Suprapubic skin (tissue), 4 donors: ENCODE data around the gene HOXD9. TPM values are rescaled to one million over a fixed set of nuclear protein-coding genes. Genes with fewer than 3 reads are reported as not detected.

Source experiments
- DNase-seq, 2 donors: peaks; one replicate each; pipeline ENCODE4 v3.0.0-alpha.2; 2019; ENCODE audit warnings: low spot score in 2 of 2
- H3K27ac ChIP-seq: fragments of 200-600 bp; sonication (generic); one replicate; pipeline ENCODE4 v1.5.1; 2019
- H3K27me3 ChIP-seq: fragments of 200-600 bp; sonication (generic); one replicate; pipeline ENCODE4 v1.5.1; 2019
- H3K36me3 ChIP-seq: fragments of 200-600 bp; sonication (generic); one replicate; pipeline ENCODE4 v1.5.1; 2019
- H3K4me1 ChIP-seq: fragments of 200-600 bp; sonication (generic); one replicate; pipeline ENCODE4 v1.5.1; 2019
- H3K4me3 ChIP-seq: fragments of 200-600 bp; sonication (generic); one replicate; pipeline ENCODE4 v1.5.1; 2019; ENCODE audit warnings: mild to moderate bottlenecking
- H3K9me3 ChIP-seq: fragments of 200-600 bp; sonication (generic); one replicate; pipeline ENCODE4 v1.5.1; 2019
- EP300 ChIP-seq: sonication (generic); formaldehyde crosslinking; IDR thresholded peaks from one replicate; pipeline ENCODE4 v1.6.1; 2017; ENCODE audit warnings: antibody characterized with exemption
- POLR2A ChIP-seq, 2 donors: fragments of 450-650 bp; IDR thresholded peaks; one replicate each; pipeline ENCODE4 v1.6.1; 2017; ENCODE audit warnings: antibody characterized with exemption in 2 of 2, mild to moderate bottlenecking in 2 of 2, moderate library complexity in 2 of 2
- POLR2AphosphoS5 ChIP-seq, 3 donors: sonication (generic); formaldehyde crosslinking; IDR thresholded peaks; one replicate each; pipeline ENCODE4 v1.6.1; 2017; ENCODE audit warnings: antibody characterized with exemption in 3 of 3
- WGBS: methylation state at CpG from one replicate; pipeline ENCODE4 v1.1.5; 2018; 5-methylcytosine and 5-hydroxymethylcytosine counted together
- total RNA-seq, 4 donors: library from RNA; depleted of rRNA; stranded (reverse); fragments of >200 nt; gene quantifications; one replicate each; pipeline ENCODE4 v1.1.0, GENCODE V29; 2016
- TF ChIP-seq, protein P1 (sequence below), 2 donors: fragments of 200-600 bp in 1 of 2; fragments of 450-650 bp in 1 of 2; sonication (generic) in 1 of 2; IDR thresholded peaks; one replicate each; pipeline ENCODE4 v1.5.1; 2016 to 2019; ENCODE audit warnings: antibody characterized with exemption in 2 of 2, mild to moderate bottlenecking in 1 of 2, moderate library complexity in 1 of 2

The HOXD9 gene
- total RNA-seq, 4 donors from 2014 or later = 0.26 to 3.1 (median 2.6) TPM; not detected in 1

- DNase-seq = no peak
- 60% methylated on average over 8 of the region's 8 CpGs for WGBS
- H3K27ac ChIP-seq = peak overlapping the region; percentile 78
- TF ChIP-seq, protein P1, sequence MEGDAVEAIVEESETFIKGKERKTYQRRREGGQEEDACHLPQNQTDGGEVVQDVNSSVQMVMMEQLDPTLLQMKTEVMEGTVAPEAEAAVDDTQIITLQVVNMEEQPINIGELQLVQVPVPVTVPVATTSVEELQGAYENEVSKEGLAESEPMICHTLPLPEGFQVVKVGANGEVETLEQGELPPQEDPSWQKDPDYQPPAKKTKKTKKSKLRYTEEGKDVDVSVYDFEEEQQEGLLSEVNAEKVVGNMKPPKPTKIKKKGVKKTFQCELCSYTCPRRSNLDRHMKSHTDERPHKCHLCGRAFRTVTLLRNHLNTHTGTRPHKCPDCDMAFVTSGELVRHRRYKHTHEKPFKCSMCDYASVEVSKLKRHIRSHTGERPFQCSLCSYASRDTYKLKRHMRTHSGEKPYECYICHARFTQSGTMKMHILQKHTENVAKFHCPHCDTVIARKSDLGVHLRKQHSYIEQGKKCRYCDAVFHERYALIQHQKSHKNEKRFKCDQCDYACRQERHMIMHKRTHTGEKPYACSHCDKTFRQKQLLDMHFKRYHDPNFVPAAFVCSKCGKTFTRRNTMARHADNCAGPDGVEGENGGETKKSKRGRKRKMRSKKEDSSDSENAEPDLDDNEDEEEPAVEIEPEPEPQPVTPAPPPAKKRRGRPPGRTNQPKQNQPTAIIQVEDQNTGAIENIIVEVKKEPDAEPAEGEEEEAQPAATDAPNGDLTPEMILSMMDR (IDR thresholded peaks at IDR 0.05) = no peak
- TF ChIP-seq POLR2A (IDR thresholded peaks at IDR 0.05) (no peak), EP300 (no peak), POLR2AphosphoS5 (IDR thresholded peaks at IDR 0.05) (no peak)
- peaks cover 53% of the 10 kb centered on the region for H3K4me1 ChIP-seq
- H3K36me3 ChIP-seq = no peaks in the 10 kb centered on the region
- H3K4me3 ChIP-seq = peak overlapping the region; percentile 61
- H3K9me3 ChIP-seq = no peaks in the 10 kb centered on the region
- peaks cover 89% of the 10 kb centered on the region for H3K27me3 ChIP-seq
Observed at GRCh38 chr2:176137906-176138305, 15.4 kb downstream of the HOXD9 start.

DNA sequence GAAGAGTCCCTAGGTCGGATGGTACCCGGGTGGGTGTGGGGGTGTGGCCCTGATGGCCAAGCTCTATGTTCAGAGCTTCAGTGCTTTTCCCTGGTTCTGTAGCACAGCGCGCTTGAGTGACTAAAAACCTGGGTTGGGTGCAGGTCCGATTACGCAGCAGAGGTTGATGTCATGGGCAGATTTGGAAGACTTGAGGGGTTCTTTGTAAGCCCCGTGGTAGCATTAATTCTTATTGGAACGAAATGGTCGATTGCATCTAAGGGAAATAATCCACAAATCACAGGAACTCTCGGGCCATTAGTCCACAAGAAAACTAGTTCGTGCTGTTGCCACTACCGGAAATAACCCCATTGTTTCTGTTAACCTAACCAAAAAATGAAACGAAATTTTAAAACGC, 16.0 kb downstream of the HOXD9 start:
- H3K9me3 ChIP-seq = no peaks in the 10 kb centered on the region
- peaks cover 50% of the 10 kb centered on the region for H3K4me1 ChIP-seq
- 36% methylated on average over 14 of the region's 14 CpGs for WGBS
- H3K36me3 ChIP-seq = no peaks in the 10 kb centered on the region
- H3K4me3 ChIP-seq = peak overlapping the region; percentile 61
- TF ChIP-seq EP300 (no peak), POLR2A (IDR thresholded peaks at IDR 0.05) (no peak), POLR2AphosphoS5 (IDR thresholded peaks at IDR 0.05) (no peak)
- TF ChIP-seq, protein P1 (IDR thresholded peaks at IDR 0.05) = no peak
- DNase-seq = peak; percentile 61 to 69
- peak overlapping the region; percentile 78 for H3K27ac ChIP-seq
- H3K27me3 ChIP-seq = peaks cover 89% of the 10 kb centered on the region

- no peaks in the 10 kb centered on the region for H3K36me3 ChIP-seq
- WGBS = 47% methylated on average over 28 of the region's 28 CpGs
- peak overlapping the region; percentile 61 for H3K4me3 ChIP-seq
- peak overlapping the region; percentile 78 for H3K27ac ChIP-seq
- H3K4me1 ChIP-seq = peaks cover 50% of the 10 kb centered on the region
- no peak for TF ChIP-seq EP300
- TF ChIP-seq POLR2A (IDR thresholded peaks at IDR 0.05) = no peak
- TF ChIP-seq POLR2AphosphoS5 (IDR thresholded peaks at IDR 0.05) = no peak
- TF ChIP-seq, protein P1 (IDR thresholded peaks at IDR 0.05) = no peak
- H3K9me3 ChIP-seq = no peaks in the 10 kb centered on the region
- peaks cover 89% of the 10 kb centered on the region for H3K27me3 ChIP-seq
- peak; percentile 56 to 68 for DNase-seq
Observed at GRCh38 chr2:176138923-176139660, 16.6 kb downstream of the HOXD9 start.

- Histone ChIP-seq H3K27me3 (peaks cover 86% of the 10 kb centered on the region), H3K9me3 (no peaks in the 10 kb centered on the region), H3K4me1 (peaks cover 48% of the 10 kb centered on the region), H3K4me3 (peak overlapping the region; percentile 61), H3K36me3 (no peaks in the 10 kb centered on the region), H3K27ac (peak overlapping the region; percentile 78)
- peak; percentile 69 to 72 for DNase-seq
- TF ChIP-seq POLR2AphosphoS5 (IDR thresholded peaks at IDR 0.05) (no peak), POLR2A (IDR thresholded peaks at IDR 0.05) (no peak), EP300 (no peak)
- TF ChIP-seq, protein P1 (IDR thresholded peaks at IDR 0.05) = no peak
- 17% methylated on average over 25 of the region's 41 CpGs for WGBS
Observed at GRCh38 chr2:176139661-176140512, 17.4 kb downstream of the HOXD9 start.
